Measurements from ENCODE around the gene SNX8.
"Not testable (repeated sequence)": the region's sequence is repeated elsewhere in the genome, so short reads cannot be mapped to it uniquely, and the experiment has no call there.

The SNX8 gene

GRCh38 chr7:2314209-2314955 is at the start of gene SNX8:
SNX8 (minus strand) TSS chr7:2314441; CDS start chr7:2314421, 20 bp downstream.
- DNase-seq (ENCODE audit: low spot score): peak; percentile 92

- DNase-seq (ENCODE audit: low spot score): no peak
Observed at GRCh38 chr7:2362385-2363088, 48.3 kb upstream of the SNX8 start.

- no peak for DNase-seq (ENCODE audit: low spot score)
Observed at GRCh38 chr7:2360796-2361195, 46.6 kb upstream of the SNX8 start.

GRCh38 chr7:2359610-2360009 is 45.4 kb upstream of the SNX8 start:
- DNase-seq (ENCODE audit: low spot score): no peak

- no peak for DNase-seq (ENCODE audit: low spot score)
Observed at GRCh38 chr7:2358968-2359527, 44.8 kb upstream of the SNX8 start.

GRCh38 chr7:2357571-2357970 is 43.3 kb upstream of the SNX8 start:
- DNase-seq (ENCODE audit: low spot score): no peak

GRCh38 chr7:2357165-2357564 is 42.9 kb upstream of the SNX8 start:
- DNase-seq (ENCODE audit: low spot score): no peak

GRCh38 chr7:2355705-2356008 is 41.4 kb upstream of the SNX8 start:
- DNase-seq (ENCODE audit: low spot score): no peak

GRCh38 chr7:2354939-2355704 is 40.9 kb upstream of the SNX8 start:
- DNase-seq (ENCODE audit: low spot score): no peak

GRCh38 chr7:2354186-2354938 is 40.1 kb upstream of the SNX8 start, which contains the start of gene EIF3B:
EIF3B (plus strand) TSS chr7:2354827; CDS start chr7:2354922, 95 bp downstream.
- DNase-seq (ENCODE audit: low spot score): peak; percentile 90

- DNase-seq (ENCODE audit: low spot score): peak; percentile 93
Observed at GRCh38 chr7:2353936-2354185, 39.6 kb upstream of the SNX8 start.

GRCh38 chr7:2353113-2353935 is 39.1 kb upstream of the SNX8 start:
- no peak for DNase-seq (ENCODE audit: low spot score)

- DNase-seq (ENCODE audit: low spot score): no peak
Observed at GRCh38 chr7:2350861-2351260, 36.6 kb upstream of the SNX8 start.

GRCh38 chr7:2350055-2350454 is 35.8 kb upstream of the SNX8 start:
- no peak for DNase-seq (ENCODE audit: low spot score)

- not testable (repeated sequence) for DNase-seq (ENCODE audit: low spot score)
Observed at GRCh38 chr7:2347351-2348063, 33.3 kb upstream of the SNX8 start.

- no peak for DNase-seq (ENCODE audit: low spot score)
Observed at GRCh38 chr7:2336626-2337299, 22.5 kb upstream of the SNX8 start.

- not testable (repeated sequence) for DNase-seq (ENCODE audit: low spot score)
Observed at GRCh38 chr7:2332606-2333231, 18.5 kb upstream of the SNX8 start.

- DNase-seq (ENCODE audit: low spot score): no peak
Observed at GRCh38 chr7:2331707-2332106, 17.5 kb upstream of the SNX8 start.

- no peak for DNase-seq (ENCODE audit: low spot score)
Observed at GRCh38 chr7:2330493-2330892, 16.3 kb upstream of the SNX8 start.

Data from Ammon's horn (tissue), 1 donor.